ENCODE data around the gene SLC9A3.

The SLC9A3 gene

DNA sequence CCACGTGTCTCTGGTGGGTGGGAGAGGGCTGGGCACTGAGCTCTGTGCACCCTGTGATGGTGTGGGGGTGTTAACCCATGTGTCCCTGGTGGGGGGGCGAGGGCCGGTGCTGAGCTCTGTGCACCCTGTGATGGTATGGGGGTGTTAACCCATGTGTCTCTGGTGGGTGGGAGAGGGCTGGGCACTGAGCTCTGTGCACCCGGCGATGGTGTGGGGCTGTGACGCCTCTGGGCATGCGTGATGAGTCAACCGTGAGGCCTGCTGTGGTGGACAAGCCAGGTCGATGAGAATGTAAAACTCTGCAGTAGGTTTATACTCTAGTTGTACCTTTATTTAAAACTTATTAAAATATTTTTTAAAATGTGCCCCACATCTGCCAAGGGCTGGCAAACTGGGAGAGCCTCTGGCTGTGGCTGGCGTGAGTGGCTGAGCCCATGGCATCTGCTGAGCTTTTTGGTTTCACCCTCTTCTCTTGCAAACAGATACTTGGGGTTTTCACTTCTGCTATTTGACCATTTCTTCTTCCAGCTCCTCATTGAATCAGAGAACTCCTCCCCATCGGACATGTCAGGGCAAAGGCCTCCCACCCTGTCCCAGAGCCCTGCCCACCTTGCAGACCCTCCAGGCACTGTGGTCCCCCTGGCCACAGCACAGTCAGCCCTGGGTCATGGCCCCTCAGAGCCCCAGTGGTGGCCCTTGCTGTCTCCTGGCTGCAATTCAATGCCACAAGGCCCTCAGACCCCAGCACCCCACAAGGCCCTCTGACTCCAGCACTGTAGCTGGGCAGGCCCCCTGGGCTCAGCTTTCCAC, 99.7 kb downstream of the SLC9A3 start:
- no peak for DNase-seq

GRCh38 chr5:423626-424261, 100.5 kb downstream of the SLC9A3 start:
- no peak for DNase-seq

- DNase-seq = no peak
Measured at GRCh38 chr5:423233-423565, 101.0 kb downstream of the SLC9A3 start.

GRCh38 chr5:422323-423232, 101.7 kb downstream of the SLC9A3 start:
- no peak for DNase-seq

DNA sequence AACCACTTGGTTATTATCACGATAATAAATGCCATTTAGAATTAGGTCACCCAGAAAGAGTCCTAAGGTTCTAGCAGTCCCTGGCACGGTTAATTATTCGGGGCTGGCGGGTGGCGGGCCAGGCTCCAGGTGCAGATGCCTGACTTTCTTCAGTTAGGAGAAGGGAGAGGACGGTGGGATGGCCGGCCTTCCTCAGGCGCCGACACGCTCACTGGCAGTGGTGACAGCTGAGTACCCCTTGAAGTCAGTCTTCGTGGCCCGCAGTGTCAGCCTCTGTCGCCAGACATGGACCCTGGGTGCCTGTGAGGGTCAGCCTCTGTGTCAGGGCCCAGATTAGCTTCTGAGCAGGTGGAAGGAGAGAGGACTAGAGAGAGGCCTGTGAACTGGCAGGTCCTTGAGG, 102.3 kb downstream of the SLC9A3 start:
- no peak for DNase-seq

GRCh38 chr5:421287-421880, 102.9 kb downstream of the SLC9A3 start:
- no peak for DNase-seq

- no peak for DNase-seq
Measured at GRCh38 chr5:420632-421286, 103.5 kb downstream of the SLC9A3 start.

All from CD4-positive, alpha-beta T cell treated with Interleukin-21 for 1 hour (primary cell).